GM18526 (cell line): Measurements from ENCODE around the gene RASGEF1C.

Experiments
- POLR2A ChIP-seq: IDR thresholded peaks from 3 replicates; pipeline ENCODE4 v1.6.1; 2011; ENCODE audit not compliant: insufficient read length; ENCODE audit errors: extremely low read depth

RASGEF1C gene

DNA sequence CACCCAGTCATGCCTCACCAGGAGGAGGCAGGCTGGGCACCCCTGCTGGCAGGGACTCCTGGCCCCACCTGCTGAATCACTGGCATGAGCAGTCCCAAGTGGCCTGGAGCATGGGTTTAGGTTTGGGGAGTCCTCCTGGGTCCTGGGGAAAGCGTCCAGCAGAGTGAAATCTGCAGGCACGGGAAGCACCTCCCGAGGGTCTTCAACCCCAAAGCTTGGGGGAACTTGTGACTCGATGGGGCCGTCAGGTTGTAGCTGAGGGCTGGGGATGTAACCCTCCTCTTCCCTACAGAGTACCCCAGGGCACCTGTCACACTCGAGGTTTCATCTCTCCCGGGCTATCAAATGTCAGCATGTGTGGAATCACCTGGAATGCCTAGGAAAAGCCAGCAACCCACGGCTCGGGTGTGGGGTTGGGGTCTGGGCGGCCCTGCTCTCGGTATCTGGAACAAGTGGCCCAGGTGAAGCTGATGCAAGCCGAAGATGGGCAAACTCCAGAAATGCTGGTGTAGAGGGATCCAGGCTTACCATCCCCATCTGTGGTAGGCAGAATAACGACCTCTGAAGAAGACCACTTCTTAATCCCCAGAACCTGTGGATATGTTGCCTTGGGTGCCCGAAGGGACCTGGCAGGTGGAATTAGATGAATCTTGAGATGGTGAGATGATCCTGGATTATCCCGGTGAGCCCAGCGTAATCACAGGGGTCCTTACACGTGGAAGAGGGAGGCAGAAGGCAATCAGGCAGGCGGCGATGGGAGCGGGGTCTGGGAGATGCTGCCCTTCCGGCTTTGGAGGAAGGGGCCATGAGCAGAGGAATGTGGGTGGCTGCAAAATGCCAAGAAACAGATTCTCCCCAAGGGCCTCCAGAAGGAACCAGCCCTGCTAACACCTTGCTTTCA is 6.1 kb upstream of the RASGEF1C start:
- no peak for TF ChIP-seq POLR2A

DNA sequence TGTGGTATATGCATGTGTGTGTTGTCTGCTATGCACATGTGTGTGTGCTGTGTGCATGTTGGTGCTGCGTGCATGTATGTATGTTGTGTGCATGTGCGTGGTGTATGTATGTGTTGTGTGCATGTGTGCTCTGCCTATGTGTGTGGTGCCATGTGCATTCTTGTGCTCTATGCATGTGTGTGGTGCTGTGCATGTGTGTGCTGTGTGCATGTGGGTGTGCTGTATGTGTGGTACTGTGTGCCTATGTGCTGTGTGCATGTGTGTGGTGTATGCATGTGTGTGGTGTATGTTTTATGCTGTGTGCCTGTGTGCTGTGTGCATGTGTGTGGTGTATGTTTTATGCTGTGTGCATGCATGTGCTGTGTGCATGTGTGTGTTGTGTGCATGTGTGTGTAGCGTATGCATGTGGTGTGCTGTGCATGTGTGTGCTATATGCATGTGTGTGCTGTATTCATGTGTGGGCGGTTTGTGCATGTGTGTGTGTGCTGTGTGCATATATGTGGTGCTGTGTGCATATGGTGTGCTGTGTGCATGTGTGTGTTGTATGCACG is 4.7 kb upstream of the RASGEF1C start:
- TF ChIP-seq POLR2A, result no peak

DNA sequence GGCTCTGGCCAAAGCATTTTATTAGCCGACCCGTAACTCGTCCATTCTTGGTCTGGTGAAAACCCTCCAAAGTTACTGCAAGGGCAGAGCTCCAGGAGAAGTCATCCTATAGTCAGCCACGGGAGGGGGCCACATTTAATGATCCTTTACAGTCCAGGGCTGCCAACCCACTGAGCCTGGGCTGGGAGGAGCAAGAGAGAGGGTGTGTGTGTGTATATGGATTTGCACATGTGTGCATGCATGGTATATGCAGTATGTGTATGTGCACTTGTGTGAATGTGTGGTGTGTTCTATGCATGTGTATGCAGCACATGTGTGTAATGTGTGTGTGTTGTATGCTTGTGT is 4.2 kb upstream of the RASGEF1C start:
- TF ChIP-seq POLR2A, result no peak

DNA sequence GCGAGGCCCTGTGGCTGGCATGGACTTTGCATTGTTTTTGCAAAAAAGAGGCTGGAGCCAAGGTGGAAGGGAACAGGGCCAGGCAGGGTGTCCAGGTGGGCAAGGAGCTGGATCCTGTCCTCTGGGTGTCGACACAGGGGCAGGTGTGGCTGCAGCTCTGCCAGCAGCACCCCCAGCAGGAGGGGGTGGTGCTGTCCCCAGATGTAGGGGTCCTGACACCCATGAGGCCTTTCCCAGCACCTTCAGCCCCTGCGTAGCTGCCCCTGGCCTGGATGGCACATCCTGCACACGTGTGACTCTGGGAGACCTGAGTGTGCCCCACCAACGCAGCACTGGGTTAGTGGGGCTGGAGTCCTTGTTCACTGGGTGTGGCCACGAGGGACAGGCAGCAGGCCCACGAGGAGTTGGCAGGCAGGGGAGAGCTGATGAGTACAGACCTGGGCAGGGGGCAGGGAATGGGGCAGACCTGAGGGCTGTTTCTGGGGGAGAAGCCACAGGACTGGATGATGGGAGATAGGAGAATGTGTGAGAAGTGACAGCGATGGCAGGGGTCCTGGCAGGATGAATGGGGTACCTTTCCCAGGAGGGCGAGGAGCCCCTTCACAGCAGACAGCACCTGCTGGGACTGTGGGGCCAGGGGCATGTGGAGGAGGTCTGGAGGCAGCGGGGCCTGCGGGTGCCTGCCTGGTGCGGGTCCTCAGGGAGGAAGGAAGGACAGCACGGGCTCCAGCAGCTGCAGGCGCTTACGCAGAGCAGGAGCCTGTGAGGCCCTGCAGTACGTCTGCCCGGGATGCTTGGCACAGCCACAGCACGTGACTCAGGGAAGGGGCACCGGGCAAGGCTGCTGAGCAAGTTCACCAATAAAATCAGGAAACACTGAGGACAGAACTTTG is 3.6 kb upstream of the RASGEF1C start:
- no peak for TF ChIP-seq POLR2A

- no peak for TF ChIP-seq POLR2A
These were observed 2.7 kb upstream of the RASGEF1C start for GRCh38 chr5:180211761-180212035.

DNA sequence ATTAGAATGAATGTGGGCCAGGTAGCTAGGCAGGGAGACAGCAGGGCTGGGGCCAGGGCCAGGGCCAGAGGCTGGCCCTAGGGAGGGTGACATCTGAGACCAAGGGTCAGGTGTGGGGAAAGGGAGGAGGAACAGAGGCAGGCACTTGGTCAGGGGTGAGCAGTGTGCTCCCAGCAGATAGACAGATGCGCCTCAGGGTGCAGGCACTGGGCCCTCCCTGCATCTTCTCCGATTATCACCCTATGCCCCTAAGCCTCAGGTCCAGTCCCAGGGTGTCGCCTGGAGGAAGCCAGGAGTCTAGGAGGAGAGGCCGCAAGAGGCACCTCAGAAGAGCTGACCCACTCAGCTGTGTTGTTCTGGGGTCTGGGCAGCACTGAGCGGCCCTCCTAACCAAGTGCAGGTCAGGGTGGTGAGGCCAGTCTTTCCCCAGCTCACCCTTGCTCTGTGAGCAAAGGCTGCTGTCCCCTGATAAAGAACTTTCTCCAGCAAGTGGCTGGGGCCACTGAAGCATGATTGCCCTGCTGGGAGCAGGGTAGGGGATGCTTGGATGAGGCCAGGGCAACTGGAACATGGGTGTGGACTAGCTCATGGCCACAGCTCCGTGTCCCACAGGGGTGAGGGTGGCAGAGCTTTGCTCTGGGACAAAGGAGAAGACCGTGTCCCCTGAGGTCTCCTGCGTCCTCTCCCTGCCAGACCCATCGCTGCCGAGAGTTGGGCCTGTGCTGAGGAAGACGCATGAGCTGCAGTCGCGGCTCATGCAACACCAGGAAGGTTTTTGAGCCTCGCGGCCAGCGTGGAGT is 2.1 kb upstream of the RASGEF1C start:
- TF ChIP-seq POLR2A, result no peak

GRCh38 chr5:180208435-180209081 is 453 bp downstream of the RASGEF1C start:
- TF ChIP-seq POLR2A, result no peak

GRCh38 chr5:180208038-180208434 is 975 bp downstream of the RASGEF1C start:
- no peak for TF ChIP-seq POLR2A

GRCh38 chr5:180207593-180207992 is 1.4 kb downstream of the RASGEF1C start:
- TF ChIP-seq POLR2A, result no peak

- TF ChIP-seq POLR2A, result no peak
These were observed 2.0 kb downstream of the RASGEF1C start for GRCh38 chr5:180206993-180207392.

DNA sequence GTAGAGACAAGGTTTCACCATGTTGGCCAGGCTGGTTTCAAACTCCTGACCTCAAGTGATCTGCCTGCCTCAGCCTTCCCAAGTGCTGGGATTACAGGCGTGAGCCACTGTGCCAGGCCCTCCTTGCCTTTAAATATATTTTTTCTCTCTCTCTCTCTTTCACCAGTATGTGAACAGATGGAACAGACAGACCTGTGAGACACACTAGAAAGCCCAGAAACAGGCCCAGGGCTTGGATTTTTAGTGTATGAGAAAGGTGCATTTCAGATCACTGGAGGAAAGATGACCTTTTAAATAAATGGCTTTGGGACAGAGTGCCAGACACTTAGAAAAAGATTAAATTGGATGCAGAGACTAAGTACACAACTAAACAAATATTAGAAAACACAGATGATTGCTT is 3.1 kb downstream of the RASGEF1C start:
- no peak for TF ChIP-seq POLR2A

DNA sequence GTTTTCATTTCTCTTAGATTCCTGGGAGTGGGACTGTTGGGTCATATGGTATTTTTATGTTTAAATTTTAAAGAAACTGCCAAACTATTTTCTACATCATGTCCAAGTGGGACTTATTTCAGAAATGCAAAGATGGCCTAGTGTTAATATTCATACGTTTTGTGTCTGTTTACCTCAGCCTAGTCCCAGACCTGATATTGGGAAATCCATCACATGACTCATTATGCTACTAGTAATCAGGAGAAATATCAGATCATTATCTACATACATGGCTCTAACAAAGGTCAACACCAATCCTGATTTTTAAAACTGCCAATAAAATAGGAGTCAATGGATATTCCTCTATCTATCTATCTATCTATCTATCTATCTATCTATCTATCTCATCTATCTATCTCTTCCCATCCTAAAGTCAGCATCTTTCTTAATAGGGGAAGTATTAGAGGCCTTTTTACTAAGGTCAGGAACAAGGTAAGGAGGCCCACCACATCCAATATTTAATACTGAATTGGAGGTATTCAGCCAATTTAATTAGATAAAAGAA is 4.7 kb downstream of the RASGEF1C start:
- TF ChIP-seq POLR2A, result no peak

DNA sequence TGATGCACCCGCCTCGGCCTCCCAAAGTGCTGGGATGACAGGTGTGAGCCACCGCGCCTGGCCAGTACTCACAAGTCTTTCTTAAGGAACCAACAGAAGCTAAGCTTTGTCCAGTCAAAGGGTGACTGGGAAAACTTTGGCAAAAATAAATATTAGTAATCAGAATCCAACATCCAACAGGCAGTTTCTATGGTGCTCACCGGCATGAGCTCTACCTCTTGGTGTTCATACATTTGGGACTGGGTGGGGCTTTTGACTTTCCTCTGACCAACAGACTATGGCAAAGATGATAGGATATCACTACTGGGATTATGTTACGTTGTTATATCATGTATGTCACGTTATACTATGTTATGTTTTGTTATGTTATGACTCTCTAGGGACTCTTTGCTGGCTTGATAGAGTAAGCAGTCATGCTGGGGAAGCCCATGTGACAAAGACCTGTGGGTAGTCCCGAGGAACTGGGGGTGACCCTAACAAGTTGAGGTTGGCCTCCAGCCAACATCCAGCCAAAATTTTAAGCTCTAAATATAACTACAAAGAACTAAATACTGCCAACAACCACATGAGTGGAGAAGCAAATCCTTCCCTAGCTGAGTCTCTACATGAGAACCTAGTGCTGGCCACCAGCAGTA is 6.0 kb downstream of the RASGEF1C start:
- no peak for TF ChIP-seq POLR2A
